ENCODE results near the gene PATE2. TPM values are rescaled to one million over a fixed set of nuclear protein-coding genes. Genes with fewer than 3 reads are reported as not detected.

Gene PATE2
- total RNA-seq, 1 experiment from 2014 or later: not detected

DNA sequence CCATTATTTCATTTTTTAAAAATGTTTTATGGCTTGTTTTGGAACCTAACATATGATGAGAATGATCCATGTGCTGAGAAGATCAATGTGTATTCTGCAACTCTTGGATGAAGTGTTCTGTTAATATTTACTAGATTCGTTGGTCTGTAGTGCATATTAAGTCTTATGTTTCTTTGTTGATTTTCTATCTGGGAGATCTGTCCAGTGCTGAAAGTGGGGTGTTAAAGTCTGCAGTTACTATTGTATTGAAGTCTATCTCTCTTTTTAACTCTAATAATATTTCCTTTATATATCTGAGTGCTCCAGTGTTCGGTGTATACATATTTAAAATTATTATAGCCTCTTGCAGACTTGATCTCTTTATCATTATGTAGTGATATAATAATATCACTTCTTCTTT is 21.2 kb upstream of the PATE2 start:
- no peaks in the 10 kb centered on the region for H3K4me1 ChIP-seq (ENCODE audit: insufficient read depth, low read length)
- no peaks in the 10 kb centered on the region for H3K27me3 ChIP-seq (ENCODE audit: low read length)
- ChIA-PET POLR2A (ENCODE audit: unreplicated experiment) (no interaction called here), CTCF (no interaction called here)
- no peaks in the 10 kb centered on the region for H3K9me2 ChIP-seq (replicated peaks; ENCODE audit: low read length)
- no TSS peak for BruUV-seq (replicated peaks)
- H3K27ac ChIP-seq (ENCODE audit: low read length): no peak overlapping the region
- ATAC-seq (no peak), DNase-seq (no peak)
- H2AFZ ChIP-seq (ENCODE audit: low read length): no peak overlapping the region
- H3K9me3 ChIP-seq (ENCODE audit: low read length): peaks cover 14% of the 10 kb centered on the region
- no peak overlapping the region for H3K4me3 ChIP-seq (ENCODE audit: low read length)
- TF ChIP-seq EZH2phosphoT487 (IDR thresholded peaks at IDR 0.05; ENCODE audit: borderline replicate concordance, low read length) (no peak), EZH2 (IDR thresholded peaks at IDR 0.05; ENCODE audit: low read length, unreplicated experiment) (no peak), CTCF (conservative IDR thresholded peaks at IDR 0.05; ENCODE audit: low read depth, low read length) (no peak)
- no peaks in the 10 kb centered on the region for H3K79me2 ChIP-seq (ENCODE audit: low read length)
- no peaks in the 10 kb centered on the region for H4K20me1 ChIP-seq (ENCODE audit: low read length)
- intact Hi-C loops (cut with micrococcal nuclease): no loop called here
- H3K36me3 ChIP-seq (ENCODE audit: low read depth, low read length): no peaks in the 10 kb centered on the region
- H3K4me2 ChIP-seq (ENCODE audit: low read length): no peak overlapping the region
- no peak overlapping the region for H3K9ac ChIP-seq (ENCODE audit: low read length)
- no peaks in the 10 kb centered on the region for H3F3A ChIP-seq (ENCODE audit: low read length, unreplicated experiment)

DNA sequence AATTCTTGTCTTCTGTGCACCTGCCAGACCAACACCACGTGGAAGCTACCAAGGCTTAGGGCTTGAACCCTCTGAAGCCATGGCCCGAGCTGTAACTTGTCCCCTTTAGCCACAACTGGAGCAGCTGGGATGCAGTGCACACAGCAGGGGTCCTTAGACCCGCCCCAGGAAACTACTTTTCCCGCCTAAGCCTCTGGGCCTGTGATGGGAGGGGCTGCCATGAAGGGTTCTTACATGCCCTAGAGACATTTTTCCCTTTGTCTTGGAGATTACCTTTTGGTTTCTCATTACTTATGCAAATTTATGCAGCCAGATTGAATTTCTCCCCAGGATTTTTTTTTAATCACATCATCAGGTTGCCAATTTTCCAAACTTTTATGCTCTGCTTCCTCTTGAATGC is 19.0 kb upstream of the PATE2 start:
- peaks cover 8% of the 10 kb centered on the region for H3K9me3 ChIP-seq (ENCODE audit: low read length)
- no peaks in the 10 kb centered on the region for H3K36me3 ChIP-seq (ENCODE audit: low read depth, low read length)
- H3K9me2 ChIP-seq (replicated peaks; ENCODE audit: low read length): no peaks in the 10 kb centered on the region
- H3K79me2 ChIP-seq (ENCODE audit: low read length): no peaks in the 10 kb centered on the region
- no peak overlapping the region for H3K27ac ChIP-seq (ENCODE audit: low read length)
- H2AFZ ChIP-seq (ENCODE audit: low read length): no peak overlapping the region
- no peaks in the 10 kb centered on the region for H3K27me3 ChIP-seq (ENCODE audit: low read length)
- intact Hi-C loops (cut with micrococcal nuclease): no loop called here
- H4K20me1 ChIP-seq (ENCODE audit: low read length): no peaks in the 10 kb centered on the region
- no peak overlapping the region for H3K9ac ChIP-seq (ENCODE audit: low read length)
- ATAC-seq (no peak), DNase-seq (no peak)
- CTCF ChIA-PET: no interaction called here
- no peaks in the 10 kb centered on the region for H3F3A ChIP-seq (ENCODE audit: low read length, unreplicated experiment)
- H3K4me2 ChIP-seq (ENCODE audit: low read length): no peak overlapping the region
- no TSS peak for BruUV-seq (replicated peaks)
- no peaks in the 10 kb centered on the region for H3K4me1 ChIP-seq (ENCODE audit: insufficient read depth, low read length)
- TF ChIP-seq CTCF (conservative IDR thresholded peaks at IDR 0.05; ENCODE audit: low read depth, low read length): no peak
- TF ChIP-seq EZH2phosphoT487 (IDR thresholded peaks at IDR 0.05; ENCODE audit: borderline replicate concordance, low read length): no peak
- no peak for TF ChIP-seq EZH2 (IDR thresholded peaks at IDR 0.05; ENCODE audit: low read length, unreplicated experiment)
- POLR2A ChIA-PET (ENCODE audit: unreplicated experiment): no interaction called here
- H3K4me3 ChIP-seq (ENCODE audit: low read length): no peak overlapping the region

DNA sequence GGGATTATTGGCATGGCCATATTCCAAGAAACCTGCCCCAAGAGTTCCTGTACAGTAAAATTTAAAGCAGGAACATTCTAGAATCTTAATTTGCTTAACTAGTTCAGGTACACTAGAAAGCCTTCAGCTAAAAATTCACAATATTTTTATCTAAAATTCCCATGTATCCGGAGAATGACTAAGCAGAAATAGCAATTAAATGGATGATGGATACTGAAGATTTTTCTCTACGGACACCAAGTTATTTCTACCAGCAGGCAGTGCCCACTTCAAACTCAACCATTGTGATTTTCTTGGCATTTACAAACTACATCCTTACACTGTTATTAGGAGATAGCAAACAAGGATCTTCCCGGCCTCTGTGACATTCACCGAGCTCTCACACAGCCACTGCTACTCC is 12.2 kb upstream of the PATE2 start:
- no peaks in the 10 kb centered on the region for H3K27me3 ChIP-seq (ENCODE audit: low read length)
- no peak overlapping the region for H3K4me3 ChIP-seq (ENCODE audit: low read length)
- H3K79me2 ChIP-seq (ENCODE audit: low read length): no peaks in the 10 kb centered on the region
- ChIA-PET POLR2A (ENCODE audit: unreplicated experiment) (no interaction called here), CTCF (no interaction called here)
- no peaks in the 10 kb centered on the region for H3K9me2 ChIP-seq (replicated peaks; ENCODE audit: low read length)
- H3K4me2 ChIP-seq (ENCODE audit: low read length): no peak overlapping the region
- H3K36me3 ChIP-seq (ENCODE audit: low read depth, low read length): no peaks in the 10 kb centered on the region
- H2AFZ ChIP-seq (ENCODE audit: low read length): no peak overlapping the region
- BruUV-seq (replicated peaks): no TSS peak
- TF ChIP-seq EZH2phosphoT487 (IDR thresholded peaks at IDR 0.05; ENCODE audit: borderline replicate concordance, low read length) (no peak), EZH2 (IDR thresholded peaks at IDR 0.05; ENCODE audit: low read length, unreplicated experiment) (no peak), CTCF (conservative IDR thresholded peaks at IDR 0.05; ENCODE audit: low read depth, low read length) (no peak)
- H3K27ac ChIP-seq (ENCODE audit: low read length): no peak overlapping the region
- H3K9ac ChIP-seq (ENCODE audit: low read length): no peak overlapping the region
- no peak for ATAC-seq
- intact Hi-C loops (cut with micrococcal nuclease): loop anchor here (5.0 kb wide), 1 partner anchor 36 kb away; no protein-coding TSS in a partner anchor
- no peaks in the 10 kb centered on the region for H3F3A ChIP-seq (ENCODE audit: low read length, unreplicated experiment)
- no peaks in the 10 kb centered on the region for H3K4me1 ChIP-seq (ENCODE audit: insufficient read depth, low read length)
- H4K20me1 ChIP-seq (ENCODE audit: low read length): no peaks in the 10 kb centered on the region
- no peak for DNase-seq
- H3K9me3 ChIP-seq (ENCODE audit: low read length): no peaks in the 10 kb centered on the region

All from PC-3 (cell line).